Right kidney (tissue), 1 donor: Measurements from ENCODE around the gene KIF17.

Experiments used
- DNase-seq: peaks from one replicate; pipeline ENCODE4 v3.0.0-alpha.2; 2016

KIF17 gene

GRCh38 chr1:20624709-20625108, 93.1 kb downstream of the KIF17 start:
- no peak for DNase-seq

GRCh38 chr1:20621012-20621411, 96.8 kb downstream of the KIF17 start:
- no peak for DNase-seq

- DNase-seq, result no peak
These were observed 97.8 kb downstream of the KIF17 start for GRCh38 chr1:20619999-20620398.

GRCh38 chr1:20618550-20618949, 99.3 kb downstream of the KIF17 start:
- DNase-seq, result no peak

GRCh38 chr1:20616847-20617487, 100.8 kb downstream of the KIF17 start:
- DNase-seq, result no peak

- no peak for DNase-seq
These were observed 101.6 kb downstream of the KIF17 start for GRCh38 chr1:20615946-20616846.

- no peak for DNase-seq
These were observed 103.7 kb downstream of the KIF17 start for GRCh38 chr1:20614131-20614579.
